ENCODE measurements around the gene ST3GAL4. TPM values are rescaled to one million over a fixed set of nuclear protein-coding genes. Genes with fewer than 3 reads are reported as not detected.

ST3GAL4 gene
- total and polyA plus RNA-seq, 8 donors: 30.2 to 38.8 (median 34.6) TPM

DNA sequence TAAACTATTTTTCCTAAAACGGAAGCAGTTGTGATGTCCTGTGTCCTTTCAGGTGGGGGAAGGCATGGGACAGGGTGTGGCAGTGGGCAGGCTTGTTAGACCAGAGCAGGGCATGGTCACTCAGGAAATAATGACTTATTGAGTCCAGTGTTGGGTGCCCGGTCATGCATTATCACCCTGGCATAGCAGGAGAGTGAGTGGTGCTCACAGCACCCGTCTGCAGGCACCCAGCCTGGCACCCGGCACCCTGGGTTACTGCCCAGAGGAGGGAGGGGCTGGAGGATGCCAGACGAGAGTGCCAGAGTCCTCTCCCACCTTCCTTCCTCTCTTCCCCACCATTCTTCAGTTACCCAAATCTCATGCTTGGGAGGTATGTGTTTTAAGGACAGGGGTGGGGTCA lies 59.1 kb downstream of the ST3GAL4 start:
- H3K36me3 ChIP-seq: peaks cover 0 to 15% of the 10 kb centered on the region in 2 donors
- H3K27me3 ChIP-seq: no peaks in the 10 kb centered on the region
- no peaks in the 10 kb centered on the region for H3K9me3 ChIP-seq
- peak overlapping the region; percentile 69 to 78 for H3K27ac ChIP-seq
- TF ChIP-seq, protein P1, sequence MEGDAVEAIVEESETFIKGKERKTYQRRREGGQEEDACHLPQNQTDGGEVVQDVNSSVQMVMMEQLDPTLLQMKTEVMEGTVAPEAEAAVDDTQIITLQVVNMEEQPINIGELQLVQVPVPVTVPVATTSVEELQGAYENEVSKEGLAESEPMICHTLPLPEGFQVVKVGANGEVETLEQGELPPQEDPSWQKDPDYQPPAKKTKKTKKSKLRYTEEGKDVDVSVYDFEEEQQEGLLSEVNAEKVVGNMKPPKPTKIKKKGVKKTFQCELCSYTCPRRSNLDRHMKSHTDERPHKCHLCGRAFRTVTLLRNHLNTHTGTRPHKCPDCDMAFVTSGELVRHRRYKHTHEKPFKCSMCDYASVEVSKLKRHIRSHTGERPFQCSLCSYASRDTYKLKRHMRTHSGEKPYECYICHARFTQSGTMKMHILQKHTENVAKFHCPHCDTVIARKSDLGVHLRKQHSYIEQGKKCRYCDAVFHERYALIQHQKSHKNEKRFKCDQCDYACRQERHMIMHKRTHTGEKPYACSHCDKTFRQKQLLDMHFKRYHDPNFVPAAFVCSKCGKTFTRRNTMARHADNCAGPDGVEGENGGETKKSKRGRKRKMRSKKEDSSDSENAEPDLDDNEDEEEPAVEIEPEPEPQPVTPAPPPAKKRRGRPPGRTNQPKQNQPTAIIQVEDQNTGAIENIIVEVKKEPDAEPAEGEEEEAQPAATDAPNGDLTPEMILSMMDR (IDR thresholded peaks at IDR 0.05): no peak
- peaks cover 24 to 32% of the 10 kb centered on the region in 2 donors for H3K4me1 ChIP-seq
- DNase-seq (no peak), ATAC-seq (no peak)
- H3K4me3 ChIP-seq: no peak overlapping the region
- intact Hi-C loops (cut with DNase I): no loop called here

DNA sequence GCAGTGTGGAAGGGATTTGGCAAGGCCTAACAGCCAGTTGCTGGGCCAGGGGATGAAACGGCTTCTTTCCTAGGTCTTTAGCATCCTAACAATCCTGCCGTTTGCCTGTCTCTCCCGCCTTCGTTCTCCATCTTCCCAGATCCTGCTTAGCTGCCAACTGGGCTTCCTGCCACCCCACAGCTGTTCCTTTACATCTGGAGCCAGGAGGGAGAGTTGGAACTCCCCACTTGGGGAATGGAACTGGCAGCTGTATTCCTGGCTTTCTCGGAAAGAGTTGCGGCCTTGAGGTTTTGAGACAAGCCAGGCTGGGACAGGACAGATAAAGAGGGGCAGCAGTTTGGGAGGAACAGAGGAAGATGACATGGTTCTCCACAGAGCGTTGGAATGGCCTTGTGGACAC lies 59.6 kb downstream of the ST3GAL4 start:
- H3K27ac ChIP-seq: peak overlapping the region; percentile 69 to 78
- DNase-seq: peak in 3 of 4 donors; percentile 76 to 97 (median 96)
- TF ChIP-seq, protein P1 (IDR thresholded peaks at IDR 0.05): no peak
- peak; percentile 11 for ATAC-seq
- no peaks in the 10 kb centered on the region for H3K27me3 ChIP-seq
- peaks cover 24 to 32% of the 10 kb centered on the region in 2 donors for H3K4me1 ChIP-seq
- H3K36me3 ChIP-seq: peaks cover 0 to 15% of the 10 kb centered on the region in 2 donors
- intact Hi-C loops (cut with DNase I): no loop called here
- H3K9me3 ChIP-seq: no peaks in the 10 kb centered on the region
- no peak overlapping the region for H3K4me3 ChIP-seq

DNA sequence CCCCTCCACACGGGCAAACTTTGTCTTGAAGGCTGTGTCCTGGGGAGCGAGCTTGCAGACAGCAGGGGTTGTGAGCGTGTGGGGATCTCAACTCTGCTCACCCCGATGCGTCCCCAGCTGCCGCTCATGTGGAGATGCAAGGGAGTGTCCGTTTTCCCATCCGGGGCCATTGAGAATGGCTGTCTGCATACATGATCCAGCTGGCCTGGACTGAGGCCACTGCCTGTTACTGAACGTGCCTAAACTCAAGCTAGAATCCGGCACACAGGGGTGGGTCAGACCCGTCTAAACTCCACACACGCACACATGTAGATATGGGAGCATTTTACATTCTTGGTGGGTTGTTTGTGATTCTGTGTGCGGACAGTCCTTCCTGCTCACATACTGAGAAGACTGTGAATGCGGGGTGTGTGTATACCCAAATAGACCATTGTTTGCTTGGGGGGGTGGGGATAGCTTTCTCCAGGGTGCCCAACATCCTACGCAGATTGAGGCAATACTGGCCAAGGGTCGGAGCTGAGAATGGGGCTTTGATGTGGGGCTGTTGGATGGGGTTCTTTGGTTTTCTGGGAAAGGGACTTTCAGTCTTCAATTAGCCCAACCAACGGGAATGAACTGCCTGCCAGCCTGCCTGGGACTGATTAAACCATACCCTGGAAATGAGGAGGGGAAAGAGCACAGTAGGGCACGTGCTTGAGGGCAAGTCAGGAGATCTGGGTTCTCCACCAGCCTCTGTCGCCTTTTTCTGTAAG lies 60.4 kb downstream of the ST3GAL4 start:
- Histone ChIP-seq H3K9me3 (no peaks in the 10 kb centered on the region), H3K4me1 (peaks cover 27 to 32% of the 10 kb centered on the region in 2 donors), H3K27me3 (no peaks in the 10 kb centered on the region), H3K36me3 (peaks cover 0 to 15% of the 10 kb centered on the region in 2 donors), H3K4me3 (no peak overlapping the region), H3K27ac (peak overlapping the region; percentile 69 to 78)
- intact Hi-C loops (cut with DNase I): no loop called here
- DNase-seq: peak in 3 of 4 donors; percentile 70 to 96 (median 96)
- ATAC-seq: peak; percentile 43
- TF ChIP-seq, protein P1 (IDR thresholded peaks at IDR 0.05): no peak

DNA sequence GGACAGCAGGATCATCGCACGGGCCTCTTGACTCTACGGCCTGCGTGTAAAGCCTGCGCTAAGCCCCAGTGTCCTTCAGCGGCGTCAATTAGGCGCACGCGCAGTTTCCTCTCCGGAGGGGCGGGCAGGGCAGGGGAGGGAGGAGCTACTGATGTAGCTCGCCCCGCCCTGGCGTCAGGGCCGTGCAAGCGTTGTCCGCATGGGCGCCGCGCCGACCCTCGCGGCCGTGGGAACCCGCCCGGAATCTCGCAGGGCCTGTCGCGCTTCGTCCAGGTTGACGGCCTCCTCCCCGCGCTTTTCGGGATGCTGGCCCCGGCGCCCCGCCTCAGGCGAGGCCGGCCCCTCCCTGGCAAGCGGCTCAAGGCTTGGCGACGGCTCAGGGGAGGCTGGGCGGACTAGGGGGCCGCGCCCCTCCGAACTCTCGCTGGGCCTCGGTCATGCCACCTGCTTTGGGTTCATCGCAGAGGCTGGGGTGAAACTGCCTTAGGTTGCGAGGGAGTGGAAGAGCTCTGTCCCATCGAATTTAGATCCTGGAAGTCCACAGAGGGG lies 61.1 kb downstream of the ST3GAL4 start:
- DNase-seq: peak; percentile 82 to 96 (median 93)
- peak; percentile 95 for ATAC-seq
- no peaks in the 10 kb centered on the region for H3K27me3 ChIP-seq
- no peaks in the 10 kb centered on the region for H3K9me3 ChIP-seq
- peak overlapping the region; percentile 69 to 78 for H3K27ac ChIP-seq
- peaks cover 0 to 15% of the 10 kb centered on the region in 2 donors for H3K36me3 ChIP-seq
- H3K4me3 ChIP-seq: peak overlapping the region; percentile 33 to 52
- intact Hi-C loops (cut with DNase I): no loop called here
- TF ChIP-seq, protein P1 (IDR thresholded peaks at IDR 0.05): peak in 1 of 2 donors; percentile 10
- H3K4me1 ChIP-seq: peaks cover 29 to 30% of the 10 kb centered on the region in 2 donors

All from left lung (tissue), 10 donors.